HPDE6-E6E7 (cell line): ENCODE measurements around the gene CDC42EP1.
"Not testable (repeated sequence)": the region's sequence is repeated elsewhere in the genome, so short reads cannot be mapped to it uniquely, and the experiment has no call there.

Source experiments
- DNase-seq: peaks from one replicate; pipeline ENCODE4 v3.0.0; 2011; ENCODE audit warnings: missing footprints; ENCODE audit errors: extremely low spot score

The CDC42EP1 gene

GRCh38 chr22:37559901-37560607, at the start of gene CDC42EP1:
Gene CDC42EP1, plus strand, starts transcription at chr22:37560480. Its CDS starts 5,870 bp downstream, at chr22:37566350.
- no peak for DNase-seq

GRCh38 chr22:37511395-37512104, 48.7 kb upstream of the CDC42EP1 start:
- no peak for DNase-seq

DNA sequence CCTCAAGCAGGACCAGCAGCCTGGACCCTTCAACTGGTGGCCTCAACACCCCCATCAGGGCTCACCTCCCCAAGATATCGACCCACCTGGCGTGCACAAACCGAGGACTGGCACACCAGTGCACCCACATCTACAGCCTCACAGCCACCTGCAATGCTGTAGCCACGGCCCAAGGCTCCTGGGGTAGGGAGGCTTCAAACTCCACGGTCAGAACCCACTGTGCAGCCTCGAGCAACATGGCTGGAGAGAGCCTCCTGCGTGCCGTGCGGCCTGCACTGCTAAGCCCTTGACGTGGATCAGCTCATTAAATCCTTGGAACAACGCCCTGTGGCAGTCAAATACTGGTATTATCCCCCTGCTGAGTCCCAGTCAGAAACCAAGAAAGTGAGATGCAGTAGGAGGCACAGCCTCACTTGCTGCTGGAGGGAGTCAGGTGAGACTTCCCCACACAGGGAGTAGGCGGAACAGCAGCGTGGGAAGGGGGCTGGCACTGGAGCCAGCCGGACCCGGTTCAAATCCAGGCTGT, 45.7 kb upstream of the CDC42EP1 start:
- no peak for DNase-seq

GRCh38 chr22:37515901-37516300, 44.4 kb upstream of the CDC42EP1 start:
- DNase-seq: no peak

DNA sequence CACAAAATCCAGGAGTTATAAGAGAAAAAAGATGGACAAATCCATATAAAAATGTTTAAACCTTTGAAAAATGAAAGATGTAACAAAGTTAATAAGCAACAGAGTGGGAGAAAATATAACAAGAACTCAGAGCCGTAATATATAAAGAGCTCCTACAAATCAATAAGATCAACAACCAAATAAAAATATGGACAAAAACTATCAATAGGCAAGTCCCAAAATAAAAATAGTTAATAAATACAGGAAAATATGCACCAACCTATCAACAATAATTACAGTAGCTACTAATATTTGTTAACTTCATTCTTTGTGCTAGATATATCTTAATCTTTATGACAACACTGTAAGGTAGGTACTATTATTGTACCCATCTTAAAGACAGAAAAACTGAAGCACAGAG, 43.8 kb upstream of the CDC42EP1 start:
- no peak for DNase-seq

- no peak for DNase-seq
Measured at GRCh38 chr22:37517826-37518450, 42.3 kb upstream of the CDC42EP1 start.

- no peak for DNase-seq
Measured at GRCh38 chr22:37518509-37519267, 41.6 kb upstream of the CDC42EP1 start.

- no peak for DNase-seq
Measured at GRCh38 chr22:37519268-37520195, 40.7 kb upstream of the CDC42EP1 start, which contains the start of gene CARD10. Gene CARD10, minus strand, starts transcription at chr22:37519415. Its CDS starts 215 bp downstream, at chr22:37519200.

- DNase-seq: no peak
Measured at GRCh38 chr22:37520776-37521191, 39.5 kb upstream of the CDC42EP1 start.

- no peak for DNase-seq
Measured at GRCh38 chr22:37521236-37521739, 39.0 kb upstream of the CDC42EP1 start.

- DNase-seq: no peak
Measured at GRCh38 chr22:37522482-37522881, 37.8 kb upstream of the CDC42EP1 start.

- peak; percentile 80 for DNase-seq
Measured at GRCh38 chr22:37525073-37525745, 35.1 kb upstream of the CDC42EP1 start.

DNA sequence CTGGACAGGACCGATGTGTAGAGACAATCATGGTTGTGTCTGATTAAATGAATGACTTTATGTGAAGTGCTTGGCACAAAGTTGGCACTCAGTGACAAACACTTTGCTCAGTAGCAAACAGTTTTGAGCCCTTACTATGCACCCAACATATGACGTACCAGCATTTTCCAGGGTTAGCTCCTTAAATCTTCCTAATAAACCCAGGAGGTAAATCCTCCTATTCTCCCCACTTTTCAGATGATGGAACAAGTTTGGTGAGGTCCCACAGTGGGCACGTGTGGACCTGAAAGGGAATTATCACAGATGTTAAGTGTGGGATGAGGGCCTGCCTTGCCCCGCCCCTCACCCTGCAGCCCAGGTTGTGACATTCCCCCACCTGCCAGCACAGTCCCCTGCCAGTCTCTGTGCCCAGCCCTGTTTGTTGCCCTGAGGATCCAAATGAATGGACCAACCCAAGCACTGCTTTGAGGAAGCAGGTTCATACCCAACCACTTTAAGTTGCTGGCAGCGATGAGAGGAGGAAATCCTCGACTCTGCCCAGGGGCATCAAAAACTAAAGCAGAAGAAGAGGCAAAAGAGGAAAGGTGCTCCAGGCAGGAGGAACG, 34.4 kb upstream of the CDC42EP1 start:
- no peak for DNase-seq

DNA sequence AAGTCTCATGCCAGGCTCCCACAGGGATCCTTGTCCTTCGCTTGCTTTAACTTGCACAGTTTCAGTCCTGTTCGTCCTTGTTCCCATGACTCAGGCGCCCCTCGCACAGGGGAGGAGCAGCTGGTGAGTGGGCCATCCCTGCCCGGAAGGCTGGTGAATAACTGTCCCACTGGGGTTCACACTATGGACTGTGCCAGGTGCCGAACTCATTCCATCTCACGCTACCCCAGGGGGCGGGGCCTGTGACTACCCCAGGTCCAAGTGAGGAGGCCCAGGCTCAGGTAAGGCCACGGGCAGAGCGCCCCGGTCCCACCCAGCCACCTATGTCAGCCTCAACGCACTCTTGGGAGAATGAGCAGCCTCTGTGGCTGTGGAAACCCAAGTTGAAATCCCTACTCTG, 33.9 kb upstream of the CDC42EP1 start:
- peak; percentile 64 for DNase-seq

DNA sequence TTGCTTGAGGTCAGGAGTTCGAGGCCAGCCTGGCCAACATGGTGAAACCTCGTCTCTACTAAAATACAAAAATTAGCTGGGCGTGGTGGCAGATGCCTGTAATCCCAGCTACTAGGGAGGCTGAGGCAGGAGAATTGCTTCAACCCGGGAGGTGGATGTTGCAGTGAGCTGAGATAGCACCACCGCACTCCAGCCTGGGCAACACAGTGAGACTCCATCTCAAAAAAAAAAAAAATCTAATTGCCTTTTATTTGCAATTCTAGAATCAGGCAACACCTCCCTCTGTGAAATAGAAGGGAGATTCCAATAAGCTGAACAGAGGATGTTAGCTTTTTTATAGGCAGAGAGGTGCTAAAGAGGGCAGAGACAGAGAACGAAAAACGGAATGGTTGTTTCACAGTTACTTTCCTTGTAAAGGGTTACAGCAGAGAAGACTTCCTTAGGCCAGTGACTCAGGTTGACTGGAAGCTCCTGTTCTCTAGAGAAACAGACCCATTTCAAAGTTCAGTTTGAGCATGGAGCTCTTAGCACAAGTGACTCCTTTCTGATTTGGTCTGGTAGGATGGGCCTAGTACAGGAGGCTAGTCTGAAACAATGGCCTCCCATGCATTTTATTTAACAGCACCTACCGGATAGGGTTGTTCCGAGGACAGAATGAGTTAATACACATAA, 33.1 kb upstream of the CDC42EP1 start:
- DNase-seq: not testable (repeated sequence)

DNA sequence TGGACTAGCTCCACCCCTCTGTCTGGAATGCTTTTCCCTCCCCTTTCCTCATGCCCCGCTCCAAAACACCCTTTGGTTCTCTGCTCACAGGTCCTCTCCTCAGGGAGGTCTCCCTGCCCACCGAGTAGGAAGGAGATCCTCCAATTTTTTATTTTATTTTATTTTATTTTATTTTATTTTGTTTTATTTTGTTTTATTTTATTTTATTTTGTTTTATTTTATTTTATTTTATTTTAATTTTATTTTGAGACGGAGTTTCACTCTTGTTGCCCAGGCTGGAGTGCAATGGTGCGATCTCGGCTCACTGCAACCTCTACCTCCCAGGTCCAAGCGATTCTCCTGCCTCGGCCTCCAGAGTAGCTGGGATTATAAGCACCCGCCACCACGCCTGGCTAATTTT, 32.3 kb upstream of the CDC42EP1 start:
- not testable (repeated sequence) for DNase-seq

- no peak for DNase-seq
Measured at GRCh38 chr22:37529652-37530345, 30.5 kb upstream of the CDC42EP1 start.

- no peak for DNase-seq
Measured at GRCh38 chr22:37533995-37534394, 26.3 kb upstream of the CDC42EP1 start.
